Uterus (tissue), 2 donors: Measurements from ENCODE around the gene THOC1.

Source experiments
- CTCF ChIP-seq, 4 experiments: fragments of 200-600 bp in 2 of 4; fragments of 450-650 bp in 2 of 4; sonication (generic) in 2 of 4; IDR thresholded peaks; one replicate each; pipeline ENCODE4 v1.5.1; 2016 to 2019; ENCODE audit warnings: antibody characterized with exemption in 4 of 4, mild to moderate bottlenecking in 2 of 4, moderate library complexity in 1 of 4
- POLR2A ChIP-seq, 2 donors: fragments of 450-650 bp; IDR thresholded peaks; one replicate each; pipeline ENCODE4 v1.6.1; 2016; ENCODE audit warnings: antibody characterized with exemption in 2 of 2, mild to moderate bottlenecking in 1 of 2, moderate library complexity in 1 of 2

GRCh38 chr18:189254-189653 is 78.6 kb downstream of the THOC1 start:
- TF ChIP-seq POLR2A (IDR thresholded peaks at IDR 0.05) = no peak
- no peak for TF ChIP-seq CTCF (IDR thresholded peaks at IDR 0.05)
